DOHH2 (cell line): ENCODE results near the gene PNP.

Source experiments
- H3F3A ChIP-seq: fragments of 200-600 bp; sonication (generic), shearing (Covaris generic); 2 replicates; pipeline ENCODE4 v1.6.0; 2016; ENCODE audit warnings: antibody characterized with exemption, mild to moderate bottlenecking; ENCODE audit not compliant: control insufficient read depth, insufficient read depth
- H3K27ac ChIP-seq: fragments of 200-600 bp; sonication (generic); 2 replicates; pipeline ENCODE4 v1.5.1; 2014; ENCODE audit warnings: low read depth, mild to moderate bottlenecking, low read length, moderate library complexity
- H3K27me3 ChIP-seq: fragments of 200-600 bp; sonication (generic); 2 replicates; pipeline ENCODE4 v1.6.1; 2014; ENCODE audit warnings: mild to moderate bottlenecking, low read length, mixed read lengths; ENCODE audit not compliant: control insufficient read depth
- H3K36me3 ChIP-seq: fragments of 200-600 bp; sonication (generic); 2 replicates; pipeline ENCODE4 v1.6.1; 2014; ENCODE audit warnings: mild to moderate bottlenecking, low read length, moderate library complexity, mixed read lengths; ENCODE audit not compliant: control insufficient read depth
- H3K4me1 ChIP-seq: fragments of 200-600 bp; sonication (generic); 2 replicates; pipeline ENCODE4 v1.6.1; 2014; ENCODE audit warnings: mild to moderate bottlenecking, low read length, mixed read lengths; ENCODE audit not compliant: control insufficient read depth
- H3K4me2 ChIP-seq: fragments of 200-600 bp; sonication (generic); 2 replicates; pipeline ENCODE4 v1.6.0; 2014; ENCODE audit warnings: mild to moderate bottlenecking, low read length, moderate library complexity
- H3K4me3 ChIP-seq: fragments of 200-600 bp; sonication (generic); 2 replicates; pipeline ENCODE4 v1.5.1; 2014; ENCODE audit warnings: mild to moderate bottlenecking, low read length, mixed read lengths
- H3K79me2 ChIP-seq: fragments of 200-600 bp; sonication (generic); 2 replicates; pipeline ENCODE4 v1.6.1; 2014; ENCODE audit warnings: mild to moderate bottlenecking, low read length, mixed read lengths; ENCODE audit not compliant: control insufficient read depth
- H3K9me2 ChIP-seq: fragments of 200-600 bp; sonication (generic); replicated peaks from 2 replicates; pipeline ENCODE4 v1.6.1; 2014; ENCODE audit warnings: mild to moderate bottlenecking, low read length, mixed read lengths; ENCODE audit not compliant: control insufficient read depth
- H3K9me3 ChIP-seq: fragments of 200-600 bp; sonication (generic); 2 replicates; pipeline ENCODE4 v1.6.1; 2014; ENCODE audit warnings: antibody characterized with exemption, low read length, mixed read lengths; ENCODE audit not compliant: control insufficient read depth, insufficient read depth
- H4K20me1 ChIP-seq: fragments of 200-600 bp; sonication (generic); 2 replicates; pipeline ENCODE4 v1.6.0; 2014; ENCODE audit warnings: low read depth, mild to moderate bottlenecking, antibody characterized with exemption, low read length, moderate library complexity; ENCODE audit not compliant: control insufficient read depth, insufficient read depth
- EZH2phosphoT487 ChIP-seq: fragments of 200-600 bp; sonication (generic); IDR thresholded peaks from 2 replicates; pipeline ENCODE4 v1.6.1; 2017; ENCODE audit warnings: borderline replicate concordance, mild to moderate bottlenecking, antibody characterized with exemption, low read length, moderate library complexity, mixed read lengths
- TF ChIP-seq, protein P1 (sequence below): fragments of 200-600 bp; sonication (generic); IDR thresholded peaks from one replicate; pipeline ENCODE4 v1.5.1; 2014; ENCODE audit warnings: antibody characterized with exemption, mild to moderate bottlenecking, low read depth, low read length; ENCODE audit not compliant: poor library complexity, severe bottlenecking

Gene PNP

GRCh38 chr14:20482382-20482781 is 13.2 kb downstream of the PNP start:
- H3K4me3 ChIP-seq, result no peak overlapping the region
- H3K4me1 ChIP-seq, result peaks cover 4% of the 10 kb centered on the region
- no peaks in the 10 kb centered on the region for H3K9me2 ChIP-seq

DNA sequence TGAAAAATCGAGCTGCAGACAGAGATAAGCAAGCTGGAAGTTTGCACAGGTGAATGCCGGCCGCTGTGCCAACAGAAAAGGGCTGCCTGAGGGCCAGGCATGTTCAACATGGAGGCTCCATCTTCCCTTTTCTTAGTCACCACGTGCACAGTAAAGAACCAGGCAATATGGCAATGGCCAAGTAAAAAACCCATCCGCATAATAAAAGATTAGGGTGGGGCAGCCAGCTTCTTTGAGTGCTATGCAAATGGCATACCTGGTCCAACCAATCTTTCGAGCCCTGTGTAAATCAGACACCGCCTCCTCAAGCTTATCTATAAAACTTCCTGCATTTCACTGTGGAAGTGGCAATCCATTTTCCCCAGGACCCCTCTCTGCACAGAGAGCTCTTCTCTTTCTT is 16.7 kb downstream of the PNP start:
- Histone ChIP-seq H4K20me1 (no peaks in the 10 kb centered on the region), H3K4me2 (no peak overlapping the region), H3K4me3 (no peak overlapping the region), H3K4me1 (peaks cover 18% of the 10 kb centered on the region), H3K79me2 (no peaks in the 10 kb centered on the region), H3F3A (peaks cover 2% of the 10 kb centered on the region; the same call in 1 of the 2 replicates), H3K9me2 (no peaks in the 10 kb centered on the region), H3K36me3 (no peaks in the 10 kb centered on the region), H3K9me3 (no peaks in the 10 kb centered on the region), H3K27me3 (peaks cover 4% of the 10 kb centered on the region), H3K27ac (no peak overlapping the region)
- TF ChIP-seq, protein P1, sequence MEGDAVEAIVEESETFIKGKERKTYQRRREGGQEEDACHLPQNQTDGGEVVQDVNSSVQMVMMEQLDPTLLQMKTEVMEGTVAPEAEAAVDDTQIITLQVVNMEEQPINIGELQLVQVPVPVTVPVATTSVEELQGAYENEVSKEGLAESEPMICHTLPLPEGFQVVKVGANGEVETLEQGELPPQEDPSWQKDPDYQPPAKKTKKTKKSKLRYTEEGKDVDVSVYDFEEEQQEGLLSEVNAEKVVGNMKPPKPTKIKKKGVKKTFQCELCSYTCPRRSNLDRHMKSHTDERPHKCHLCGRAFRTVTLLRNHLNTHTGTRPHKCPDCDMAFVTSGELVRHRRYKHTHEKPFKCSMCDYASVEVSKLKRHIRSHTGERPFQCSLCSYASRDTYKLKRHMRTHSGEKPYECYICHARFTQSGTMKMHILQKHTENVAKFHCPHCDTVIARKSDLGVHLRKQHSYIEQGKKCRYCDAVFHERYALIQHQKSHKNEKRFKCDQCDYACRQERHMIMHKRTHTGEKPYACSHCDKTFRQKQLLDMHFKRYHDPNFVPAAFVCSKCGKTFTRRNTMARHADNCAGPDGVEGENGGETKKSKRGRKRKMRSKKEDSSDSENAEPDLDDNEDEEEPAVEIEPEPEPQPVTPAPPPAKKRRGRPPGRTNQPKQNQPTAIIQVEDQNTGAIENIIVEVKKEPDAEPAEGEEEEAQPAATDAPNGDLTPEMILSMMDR, result no peak

More at GRCh38 chr14:20482382-20482781, 13.2 kb downstream of the PNP start:
- no peak for TF ChIP-seq EZH2phosphoT487
- TF ChIP-seq, protein P1, result no peak
- Histone ChIP-seq H3F3A (peaks cover 23% of the 10 kb centered on the region), H3K79me2 (no peaks in the 10 kb centered on the region), H3K4me2 (no peak overlapping the region), H4K20me1 (peaks cover 2% of the 10 kb centered on the region; the same call in 1 of the 2 replicates), H3K9me3 (no peaks in the 10 kb centered on the region), H3K27me3 (no peaks in the 10 kb centered on the region), H3K36me3 (peaks cover 24% of the 10 kb centered on the region), H3K27ac (no peak overlapping the region)

DNA sequence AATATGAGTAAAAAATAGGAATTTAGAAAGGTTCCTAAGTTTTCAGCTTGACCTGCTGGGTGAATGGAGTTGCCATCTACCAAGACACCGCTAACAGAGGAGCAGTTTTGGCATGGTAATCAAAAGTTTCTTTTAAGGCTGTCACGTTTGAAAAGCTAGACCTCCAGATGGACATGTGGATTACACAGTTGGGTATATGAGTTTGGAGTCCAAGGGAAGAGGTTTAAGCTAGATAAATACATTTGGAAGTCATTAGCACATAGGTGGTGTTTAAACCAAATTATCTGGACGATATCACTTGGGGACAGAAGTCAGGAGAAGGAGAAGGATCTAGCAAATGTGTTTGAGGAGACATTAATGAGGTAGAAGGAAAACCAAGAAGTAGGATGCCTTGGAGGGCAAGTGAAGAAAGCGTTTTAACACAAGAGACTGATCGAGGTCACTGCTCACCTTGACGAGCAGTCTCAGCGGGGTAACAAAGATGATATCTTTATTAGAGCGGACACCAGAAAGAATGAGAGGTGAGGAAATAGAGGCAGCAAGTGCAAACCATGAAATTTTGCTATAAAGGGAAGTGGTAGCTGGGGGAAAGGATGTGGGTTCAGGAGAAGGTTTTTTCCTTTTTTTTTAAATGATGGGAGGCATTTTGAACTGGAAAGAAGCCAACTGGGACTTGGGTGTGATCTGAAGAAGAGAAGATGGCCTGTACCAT is 17.6 kb downstream of the PNP start:
- TF ChIP-seq, protein P1, result no peak
- TF ChIP-seq EZH2phosphoT487, result no peak

More for the DNA sequence above, 17.6 kb downstream of the PNP start:
- Histone ChIP-seq H3K9me2 (no peaks in the 10 kb centered on the region), H3K4me3 (no peak overlapping the region), H3K27me3 (peaks cover 12% of the 10 kb centered on the region), H3F3A (no peaks in the 10 kb centered on the region), H3K9me3 (no peaks in the 10 kb centered on the region), H4K20me1 (no peaks in the 10 kb centered on the region), H3K4me1 (peaks cover 26% of the 10 kb centered on the region), H3K27ac (no peak overlapping the region), H3K79me2 (no peaks in the 10 kb centered on the region), H3K4me2 (no peak overlapping the region), H3K36me3 (no peaks in the 10 kb centered on the region)
